ENCODE measurements around the gene RAB24.

- TF ChIP-seq EZH2 (IDR thresholded peaks at IDR 0.05; ENCODE audit: low read length, missing control alignments), result no peak
- TF ChIP-seq CTCF (conservative IDR thresholded peaks at IDR 0.05 in 1 of 2, IDR thresholded peaks at IDR 0.05 in 1 of 2; ENCODE audit: low read depth in 1 of 2, low read length in 2 of 2), result no peak
These were observed 50.3 kb downstream of the RAB24 start for GRCh38 chr5:177253252-177253651.
